ENCODE results near the gene SNX30.

DNA sequence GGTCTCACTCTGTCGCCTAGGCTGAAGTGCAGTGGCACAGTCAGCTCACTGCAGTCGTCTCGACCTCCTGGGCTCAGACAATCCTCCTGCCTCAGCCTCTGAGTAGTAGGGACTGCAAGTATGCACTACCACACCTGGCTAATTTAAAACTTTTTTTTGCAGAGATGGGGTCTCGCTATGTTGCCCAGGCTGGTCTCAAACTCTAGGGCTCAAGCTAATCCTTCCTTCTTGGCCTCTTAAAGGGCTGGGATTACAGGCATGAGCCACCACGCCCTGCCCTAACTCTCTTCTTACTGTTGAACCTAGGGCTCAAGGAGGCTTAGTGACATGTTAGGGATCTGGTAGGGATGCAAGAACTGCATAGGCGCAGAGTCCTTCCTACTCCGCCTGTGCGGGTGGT, 65.3 kb downstream of the SNX30 start:
- TF ChIP-seq, protein P1, sequence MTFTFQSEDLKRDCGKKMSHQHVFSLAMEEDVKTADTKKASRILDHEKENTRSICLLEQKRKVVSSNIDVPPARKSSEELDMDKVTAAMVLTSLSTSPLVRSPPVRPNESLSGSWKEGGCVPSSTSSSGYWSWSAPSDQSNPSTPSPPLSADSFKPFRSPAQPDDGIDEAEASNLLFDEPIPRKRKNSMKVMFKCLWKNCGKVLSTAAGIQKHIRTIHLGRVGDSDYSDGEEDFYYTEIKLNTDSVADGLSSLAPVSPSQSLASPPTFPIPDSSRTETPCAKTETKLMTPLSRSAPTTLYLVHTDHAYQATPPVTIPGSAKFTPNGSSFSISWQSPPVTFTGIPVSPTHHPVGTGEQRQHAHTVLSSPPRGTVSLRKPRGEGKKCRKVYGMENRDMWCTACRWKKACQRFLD (tag by site-specific recombination; IDR thresholded peaks at IDR 0.05): no peak
- TF ChIP-seq RBAK (tag by site-specific recombination; IDR thresholded peaks at IDR 0.05) (no peak), KLF16 (tag by site-specific recombination; IDR thresholded peaks at IDR 0.05) (no peak), ZNF274 (IDR thresholded peaks at IDR 0.05; ENCODE audit: low read length) (no peak), ZNF274 (tag by site-specific recombination; IDR thresholded peaks at IDR 0.05; ENCODE audit: borderline replicate concordance) (no peak), SP2 (tag by site-specific recombination; IDR thresholded peaks at IDR 0.05) (no peak), ZNF521 (tag by site-specific recombination; IDR thresholded peaks at IDR 0.05) (no peak)
- TF ChIP-seq, protein P2, sequence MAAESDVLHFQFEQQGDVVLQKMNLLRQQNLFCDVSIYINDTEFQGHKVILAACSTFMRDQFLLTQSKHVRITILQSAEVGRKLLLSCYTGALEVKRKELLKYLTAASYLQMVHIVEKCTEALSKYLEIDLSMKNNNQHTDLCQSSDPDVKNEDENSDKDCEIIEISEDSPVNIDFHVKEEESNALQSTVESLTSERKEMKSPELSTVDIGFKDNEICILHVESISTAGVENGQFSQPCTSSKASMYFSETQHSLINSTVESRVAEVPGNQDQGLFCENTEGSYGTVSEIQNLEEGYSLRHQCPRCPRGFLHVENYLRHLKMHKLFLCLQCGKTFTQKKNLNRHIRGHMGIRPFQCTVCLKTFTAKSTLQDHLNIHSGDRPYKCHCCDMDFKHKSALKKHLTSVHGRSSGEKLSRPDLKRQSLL (tag by site-specific recombination; IDR thresholded peaks at IDR 0.05): no peak
- TF ChIP-seq, protein P3, sequence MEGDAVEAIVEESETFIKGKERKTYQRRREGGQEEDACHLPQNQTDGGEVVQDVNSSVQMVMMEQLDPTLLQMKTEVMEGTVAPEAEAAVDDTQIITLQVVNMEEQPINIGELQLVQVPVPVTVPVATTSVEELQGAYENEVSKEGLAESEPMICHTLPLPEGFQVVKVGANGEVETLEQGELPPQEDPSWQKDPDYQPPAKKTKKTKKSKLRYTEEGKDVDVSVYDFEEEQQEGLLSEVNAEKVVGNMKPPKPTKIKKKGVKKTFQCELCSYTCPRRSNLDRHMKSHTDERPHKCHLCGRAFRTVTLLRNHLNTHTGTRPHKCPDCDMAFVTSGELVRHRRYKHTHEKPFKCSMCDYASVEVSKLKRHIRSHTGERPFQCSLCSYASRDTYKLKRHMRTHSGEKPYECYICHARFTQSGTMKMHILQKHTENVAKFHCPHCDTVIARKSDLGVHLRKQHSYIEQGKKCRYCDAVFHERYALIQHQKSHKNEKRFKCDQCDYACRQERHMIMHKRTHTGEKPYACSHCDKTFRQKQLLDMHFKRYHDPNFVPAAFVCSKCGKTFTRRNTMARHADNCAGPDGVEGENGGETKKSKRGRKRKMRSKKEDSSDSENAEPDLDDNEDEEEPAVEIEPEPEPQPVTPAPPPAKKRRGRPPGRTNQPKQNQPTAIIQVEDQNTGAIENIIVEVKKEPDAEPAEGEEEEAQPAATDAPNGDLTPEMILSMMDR (tag by site-specific recombination; IDR thresholded peaks at IDR 0.05): no peak
- TF ChIP-seq, protein P4, sequence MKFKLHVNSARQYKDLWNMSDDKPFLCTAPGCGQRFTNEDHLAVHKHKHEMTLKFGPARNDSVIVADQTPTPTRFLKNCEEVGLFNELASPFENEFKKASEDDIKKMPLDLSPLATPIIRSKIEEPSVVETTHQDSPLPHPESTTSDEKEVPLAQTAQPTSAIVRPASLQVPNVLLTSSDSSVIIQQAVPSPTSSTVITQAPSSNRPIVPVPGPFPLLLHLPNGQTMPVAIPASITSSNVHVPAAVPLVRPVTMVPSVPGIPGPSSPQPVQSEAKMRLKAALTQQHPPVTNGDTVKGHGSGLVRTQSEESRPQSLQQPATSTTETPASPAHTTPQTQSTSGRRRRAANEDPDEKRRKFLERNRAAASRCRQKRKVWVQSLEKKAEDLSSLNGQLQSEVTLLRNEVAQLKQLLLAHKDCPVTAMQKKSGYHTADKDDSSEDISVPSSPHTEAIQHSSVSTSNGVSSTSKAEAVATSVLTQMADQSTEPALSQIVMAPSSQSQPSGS (tag by site-specific recombination; IDR thresholded peaks at IDR 0.05; ENCODE audit: low read depth): no peak
- TF ChIP-seq, protein P5, sequence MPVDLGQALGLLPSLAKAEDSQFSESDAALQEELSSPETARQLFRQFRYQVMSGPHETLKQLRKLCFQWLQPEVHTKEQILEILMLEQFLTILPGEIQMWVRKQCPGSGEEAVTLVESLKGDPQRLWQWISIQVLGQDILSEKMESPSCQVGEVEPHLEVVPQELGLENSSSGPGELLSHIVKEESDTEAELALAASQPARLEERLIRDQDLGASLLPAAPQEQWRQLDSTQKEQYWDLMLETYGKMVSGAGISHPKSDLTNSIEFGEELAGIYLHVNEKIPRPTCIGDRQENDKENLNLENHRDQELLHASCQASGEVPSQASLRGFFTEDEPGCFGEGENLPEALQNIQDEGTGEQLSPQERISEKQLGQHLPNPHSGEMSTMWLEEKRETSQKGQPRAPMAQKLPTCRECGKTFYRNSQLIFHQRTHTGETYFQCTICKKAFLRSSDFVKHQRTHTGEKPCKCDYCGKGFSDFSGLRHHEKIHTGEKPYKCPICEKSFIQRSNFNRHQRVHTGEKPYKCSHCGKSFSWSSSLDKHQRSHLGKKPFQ (tag by site-specific recombination; IDR thresholded peaks at IDR 0.05): no peak

Data from HEK293 (cell line).